ENCODE data around the gene IGF1R.
A peak's percentile ranks its signal among the peaks of the same experiment; 100 is the strongest.

IGF1R gene

GRCh38 chr15:98708037-98708590 is 59.8 kb downstream of the IGF1R start:
- no peak for DNase-seq

GRCh38 chr15:98711810-98712209 is 63.5 kb downstream of the IGF1R start:
- no peak for DNase-seq

- no peak for DNase-seq
Observed at GRCh38 chr15:98712845-98713584, 64.7 kb downstream of the IGF1R start.

DNA sequence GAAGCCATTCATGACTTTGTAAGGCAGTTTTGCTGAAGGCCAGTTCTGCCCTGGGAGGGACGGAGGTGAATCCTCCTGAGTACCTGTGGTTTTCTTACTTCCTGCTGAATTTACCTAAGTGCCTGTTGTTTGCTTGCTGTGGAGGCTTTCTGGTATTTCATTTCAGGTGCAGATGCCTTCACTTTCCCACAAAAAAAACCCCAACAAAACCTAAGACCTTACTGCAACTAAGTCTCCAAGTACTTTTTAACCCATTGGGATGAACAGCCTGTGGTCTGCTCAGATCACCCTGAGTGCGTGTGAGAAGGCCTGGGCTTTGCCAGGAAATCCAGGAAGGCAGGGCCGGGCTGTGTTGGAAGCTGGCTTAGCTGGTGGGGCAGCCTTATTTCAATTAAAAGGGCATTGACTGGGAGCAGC is 65.3 kb downstream of the IGF1R start:
- no peak for DNase-seq

DNA sequence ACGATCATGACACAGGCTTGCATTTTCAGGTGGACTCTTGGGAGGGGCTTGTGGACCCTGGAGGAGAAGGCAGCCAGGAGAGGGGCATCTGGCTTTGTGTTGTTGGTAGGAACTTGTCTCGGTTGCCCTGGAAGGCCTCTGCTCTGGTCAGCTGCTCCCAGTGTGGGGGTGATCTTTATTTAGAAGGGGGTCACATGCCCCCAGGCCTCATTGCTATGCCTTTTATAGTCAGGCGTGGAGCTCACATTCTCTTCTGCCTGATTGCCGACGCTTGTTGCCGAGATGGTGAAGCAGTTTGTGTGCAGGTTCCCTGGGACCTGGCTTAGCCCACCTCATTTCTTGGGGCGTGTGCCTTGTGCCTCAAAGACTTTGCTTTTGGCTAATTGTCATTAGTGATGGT is 66.6 kb downstream of the IGF1R start:
- DNase-seq = no peak

- DNase-seq = no peak
Observed at GRCh38 chr15:98715401-98715800, 67.1 kb downstream of the IGF1R start.

DNA sequence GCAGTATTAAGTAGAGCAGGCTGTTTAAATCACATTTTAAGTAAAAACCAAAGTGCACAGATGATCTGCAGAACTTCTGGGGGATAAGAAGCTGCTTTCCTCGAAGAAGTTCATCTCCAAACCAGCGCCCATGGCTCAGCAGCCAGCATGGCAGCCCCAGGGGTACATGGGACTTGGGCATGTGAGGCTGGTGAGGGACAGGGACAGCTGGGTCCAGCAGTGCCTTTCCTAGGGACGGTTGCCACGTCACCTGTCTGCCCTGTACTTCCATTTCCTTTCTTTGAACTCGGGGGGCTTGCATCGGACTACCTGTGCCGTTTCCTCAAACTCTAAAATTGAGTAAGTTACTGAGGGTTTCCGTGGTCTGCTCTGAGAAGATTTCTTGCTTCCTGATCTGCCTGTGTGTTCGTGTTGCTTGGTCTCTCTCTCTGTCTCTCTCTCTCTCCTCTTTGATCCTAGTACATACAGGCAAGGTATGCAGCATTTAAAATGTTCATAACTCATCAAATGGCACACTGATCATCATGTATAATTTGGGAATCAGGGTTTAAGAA is 67.6 kb downstream of the IGF1R start:
- no peak for DNase-seq

GRCh38 chr15:98717371-98717770 is 69.0 kb downstream of the IGF1R start:
- DNase-seq = no peak

DNA sequence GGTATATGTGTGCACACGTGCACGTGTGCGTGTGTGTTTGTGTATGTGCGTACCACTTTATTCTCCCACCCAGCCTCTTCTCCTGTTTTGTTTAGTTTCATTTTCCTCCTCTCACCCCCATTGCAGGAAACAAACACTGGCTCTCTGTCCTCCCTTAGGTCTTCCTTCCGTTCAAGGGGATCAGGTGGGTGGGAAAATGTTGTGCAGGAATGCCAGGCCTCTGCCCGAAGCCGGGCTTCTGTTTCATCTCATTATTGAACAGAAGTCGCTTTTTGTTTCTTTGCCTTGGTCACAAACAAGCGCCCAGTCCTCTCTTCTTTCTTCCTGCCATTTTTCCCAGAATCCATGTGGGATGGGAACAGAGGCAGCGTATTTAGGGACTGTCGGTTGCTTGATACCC is 69.6 kb downstream of the IGF1R start:
- no peak for DNase-seq

- no peak for DNase-seq
Observed at GRCh38 chr15:98718426-98719136, 70.2 kb downstream of the IGF1R start.

DNA sequence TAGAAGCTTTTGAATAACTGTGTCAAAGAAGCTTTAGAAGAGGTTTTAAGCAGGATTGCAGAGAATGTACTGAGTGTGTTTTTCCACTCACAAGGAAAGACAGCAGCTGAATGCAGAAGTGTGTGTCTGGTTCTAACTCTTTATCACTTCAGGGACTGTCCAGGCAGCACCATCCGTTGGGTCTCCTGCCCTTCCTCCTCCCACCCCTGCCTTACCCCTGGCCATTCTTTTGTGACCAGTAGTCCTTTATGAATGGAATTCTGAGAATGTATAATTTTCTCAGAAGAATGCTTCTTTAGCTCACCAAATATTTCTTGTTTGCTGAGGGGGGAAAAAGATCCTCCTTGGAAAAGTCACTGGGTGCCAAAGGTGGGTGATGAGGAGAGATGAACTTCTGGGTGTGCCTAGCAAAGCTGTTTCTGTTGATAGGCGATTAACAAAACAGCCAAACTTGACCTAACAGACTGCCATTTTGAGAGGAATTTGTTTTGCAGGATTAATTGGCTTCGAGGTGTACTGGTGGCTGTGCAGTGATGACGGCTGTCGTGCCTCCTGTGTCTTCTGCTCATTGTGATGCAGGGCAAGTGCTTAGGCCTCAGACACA is 70.9 kb downstream of the IGF1R start:
- DNase-seq = peak; percentile 28

DNA sequence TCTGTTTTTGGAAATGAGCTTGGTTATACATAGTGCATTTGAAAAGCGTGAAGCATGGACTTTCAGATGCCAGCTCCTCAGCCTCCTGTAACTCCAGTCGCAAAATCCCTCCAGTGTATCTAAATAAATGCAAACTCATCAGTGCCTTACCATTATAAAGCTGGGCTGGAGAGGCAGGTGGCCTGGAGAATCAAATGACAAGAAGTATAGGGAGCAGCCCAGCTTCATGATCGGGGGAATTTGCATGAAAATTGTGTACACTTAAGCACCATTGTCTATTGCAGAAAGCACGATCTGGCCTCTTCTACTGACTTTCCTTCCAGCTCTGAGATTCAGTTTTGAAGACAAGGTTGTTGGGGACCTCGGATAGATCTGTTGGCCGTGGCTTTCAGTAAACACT is 71.7 kb downstream of the IGF1R start:
- no peak for DNase-seq

GRCh38 chr15:98720577-98721565 is 72.5 kb downstream of the IGF1R start:
- peak; percentile 28 for DNase-seq

GRCh38 chr15:98722209-98722608 is 73.9 kb downstream of the IGF1R start:
- no peak for DNase-seq

DNA sequence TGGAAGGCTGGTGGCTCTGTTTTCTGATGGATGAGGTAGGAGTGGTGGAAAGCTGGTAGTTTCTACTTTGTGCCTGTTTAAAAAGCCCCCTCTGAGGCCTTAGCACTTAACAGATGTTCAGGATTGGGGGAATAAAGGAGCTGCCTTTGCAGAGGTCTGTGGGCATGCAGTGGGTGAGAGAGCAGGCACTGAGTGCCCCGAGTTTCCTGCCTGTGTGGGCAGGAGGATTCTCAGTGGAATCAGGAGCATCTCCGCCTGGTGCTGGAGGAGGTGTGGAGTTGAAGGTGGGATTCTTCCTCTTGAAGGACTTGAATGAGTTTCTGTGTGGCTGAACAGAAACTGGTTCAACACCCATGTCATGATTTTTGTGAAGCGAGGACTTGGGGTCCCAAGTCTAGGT is 74.3 kb downstream of the IGF1R start:
- DNase-seq = no peak

GRCh38 chr15:98723195-98723594 is 74.9 kb downstream of the IGF1R start:
- peak; percentile 48 for DNase-seq

DNA sequence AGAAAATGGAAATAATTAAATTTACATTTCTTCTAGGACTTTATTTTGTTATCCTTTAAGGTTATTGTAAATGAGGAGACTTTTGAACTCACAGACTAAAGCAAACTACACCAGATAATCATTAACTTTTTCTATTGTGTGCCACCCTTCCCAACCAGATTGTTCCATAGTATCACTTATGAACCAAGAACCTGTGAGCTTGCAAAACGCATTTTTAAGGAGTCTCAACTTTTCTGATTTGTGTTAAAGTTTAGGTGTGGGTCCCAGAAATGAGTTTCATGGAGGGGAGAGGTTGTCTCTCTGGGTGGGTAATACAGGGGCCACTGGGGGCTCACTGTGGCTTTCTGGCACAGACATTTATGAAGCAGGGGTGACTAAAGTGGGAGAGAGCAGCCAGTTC is 75.7 kb downstream of the IGF1R start:
- no peak for DNase-seq

GRCh38 chr15:98724494-98724893 is 76.2 kb downstream of the IGF1R start:
- DNase-seq = no peak

DNA sequence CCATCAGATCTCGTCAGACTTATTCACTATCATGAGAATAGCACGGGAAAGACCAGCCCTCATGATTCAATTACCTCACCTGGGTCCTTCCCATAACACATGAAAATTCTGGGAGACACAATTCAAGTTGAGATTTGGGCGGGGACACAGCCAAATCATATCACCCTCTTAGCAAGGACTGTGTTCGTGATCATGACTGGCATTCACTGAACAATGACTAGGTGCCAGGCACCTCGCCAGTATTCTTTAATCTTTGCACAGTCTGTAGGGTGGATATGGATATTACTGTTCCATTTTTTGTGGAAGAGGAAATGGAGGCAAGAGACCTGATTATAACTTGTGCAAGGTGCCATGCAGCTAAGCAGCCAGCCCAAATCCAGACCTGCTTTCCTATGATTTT is 77.5 kb downstream of the IGF1R start:
- DNase-seq = no peak

GRCh38 chr15:98727115-98728040 is 79.0 kb downstream of the IGF1R start:
- peak; percentile 97 for DNase-seq
